NCI-H1105 (cell line): ENCODE data around the gene HSPG2.
"Not testable (repeated sequence)": the region's sequence is repeated elsewhere in the genome, so short reads cannot be mapped to it uniquely, and the experiment has no call there.

Experiments used
- DNase-seq: peaks from one replicate; lab custom pipeline; 2025; lab: John Stamatoyannopoulos, UW

HSPG2 gene

DNA sequence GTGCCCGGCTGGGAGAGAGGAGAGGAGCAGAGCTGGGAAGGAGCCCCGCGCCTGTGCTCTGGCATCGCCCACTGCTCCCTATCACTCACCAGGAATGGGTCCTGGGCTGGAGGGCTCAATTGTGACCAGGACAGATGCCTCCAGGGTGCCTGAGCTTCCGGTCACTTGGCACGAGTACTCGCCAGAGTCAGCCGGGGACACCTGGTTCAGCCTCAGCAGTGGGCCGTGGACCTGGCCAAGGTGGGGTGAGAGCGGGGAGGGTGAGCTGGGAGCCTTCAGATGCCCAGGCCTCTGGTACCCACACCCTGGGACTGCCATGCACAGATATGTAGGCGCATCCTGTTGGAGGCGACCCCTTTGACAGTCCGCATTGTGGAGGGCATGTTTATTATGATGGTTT lies 93.9 kb downstream of the HSPG2 start:
- no peak for DNase-seq

DNA sequence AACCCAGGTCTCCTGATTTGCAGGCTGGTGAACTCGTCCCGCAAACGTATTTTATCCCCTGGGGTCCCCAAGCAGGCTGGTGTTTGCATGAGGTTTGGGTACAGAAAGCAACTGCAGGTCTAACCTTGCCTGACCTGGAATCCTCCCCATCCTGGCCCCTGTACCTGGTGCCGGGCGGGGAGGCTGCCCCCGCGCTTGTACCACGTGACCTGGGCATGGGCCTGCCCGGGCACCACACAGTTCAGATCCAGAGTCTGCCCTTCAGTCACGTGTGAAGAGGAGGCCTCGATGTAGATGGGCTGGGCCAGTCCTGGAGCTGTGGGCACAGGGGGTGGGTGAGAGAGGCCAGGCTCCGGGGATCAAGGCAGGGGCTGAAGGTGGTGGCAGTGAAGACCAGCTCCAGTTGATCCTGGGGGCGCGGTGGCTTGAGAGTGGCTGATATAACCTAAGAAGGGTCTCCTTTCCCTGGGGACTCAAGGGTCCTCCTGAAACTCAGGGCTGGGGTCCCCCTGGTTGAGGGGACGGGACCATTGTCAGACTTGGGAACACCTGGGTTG lies 94.4 kb downstream of the HSPG2 start:
- no peak for DNase-seq

DNA sequence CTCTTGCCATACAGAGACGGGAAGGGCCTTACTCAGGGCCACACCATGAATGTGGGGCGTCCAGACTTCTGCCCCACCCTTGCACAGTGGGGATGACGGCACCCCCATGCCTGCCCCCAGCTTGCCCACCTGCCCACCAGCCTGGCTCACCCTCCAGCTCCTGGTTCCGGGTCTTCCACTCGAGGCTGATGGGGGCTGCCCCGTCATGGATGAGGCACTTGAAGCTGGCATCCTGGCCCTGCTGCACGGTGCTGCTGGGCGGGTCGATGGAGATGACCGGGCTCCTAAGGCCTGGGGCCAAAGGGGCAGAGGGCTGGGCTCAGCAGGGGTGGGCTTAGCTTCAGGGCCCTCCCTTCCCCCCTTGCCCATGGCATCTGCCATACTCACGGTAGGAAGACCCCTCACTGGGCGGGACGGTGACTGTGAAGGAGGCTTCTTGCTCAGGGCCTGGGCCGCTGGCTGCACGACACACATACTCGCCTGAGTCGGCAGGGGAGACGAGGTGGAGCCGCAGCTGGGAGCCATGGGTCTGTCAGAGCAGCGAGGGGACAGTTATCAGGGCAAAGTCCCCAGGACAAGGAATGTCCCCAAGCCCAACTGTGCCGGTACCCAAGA lies 95.2 kb downstream of the HSPG2 start:
- no peak for DNase-seq

DNA sequence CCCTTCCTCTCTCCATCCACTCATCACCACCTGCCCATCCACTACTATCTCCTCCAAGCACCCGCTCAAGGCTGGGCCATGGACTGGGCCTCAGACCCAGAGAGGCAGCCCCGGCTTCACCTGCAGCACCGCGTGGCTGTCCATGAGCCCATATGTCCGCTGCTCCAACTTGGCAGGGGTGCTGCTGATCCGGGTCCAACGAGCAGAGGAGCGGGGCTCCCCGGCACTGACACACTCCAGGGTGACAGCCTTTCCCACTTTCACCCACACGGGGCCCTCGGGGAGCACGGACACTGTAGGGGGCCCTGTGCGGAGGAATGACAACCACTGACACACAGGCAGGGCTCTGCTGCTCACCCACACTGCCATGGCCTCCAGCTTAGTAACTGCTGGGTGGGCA lies 96.1 kb downstream of the HSPG2 start:
- no peak for DNase-seq

DNA sequence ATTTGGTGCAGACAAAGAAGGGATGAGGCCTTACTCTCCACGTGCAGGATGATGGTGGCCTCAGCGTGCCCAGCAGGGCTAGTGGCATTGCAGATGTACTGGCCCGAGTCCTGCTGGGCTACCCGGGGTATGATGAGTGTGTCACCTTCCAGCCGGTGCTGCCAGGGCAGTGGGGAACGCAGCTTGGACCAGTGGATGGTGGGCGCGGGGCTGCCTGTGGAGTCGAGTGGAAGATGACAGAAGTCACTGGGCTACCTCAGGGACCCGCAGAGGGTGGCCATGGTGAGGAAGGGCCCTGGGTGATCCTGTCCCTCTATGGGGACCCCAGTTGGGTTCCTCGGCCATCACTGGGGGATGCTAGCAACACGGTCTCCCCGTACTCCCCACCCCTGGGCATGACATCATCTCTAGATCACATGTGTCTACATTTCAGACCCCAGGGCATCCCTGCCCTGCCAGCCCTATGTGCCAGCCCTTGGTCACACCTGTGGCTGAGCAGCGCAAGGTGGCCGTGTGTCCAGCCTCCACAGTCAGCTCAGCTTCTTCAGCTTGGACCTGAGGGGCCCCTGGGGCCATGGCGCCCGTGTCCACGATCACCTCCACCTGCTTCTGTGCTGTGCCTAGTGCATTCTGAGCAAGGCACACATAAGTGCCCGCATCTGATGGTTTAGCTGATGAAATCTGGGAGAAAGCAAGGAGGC lies 97.6 kb downstream of the HSPG2 start:
- DNase-seq = no peak

DNA sequence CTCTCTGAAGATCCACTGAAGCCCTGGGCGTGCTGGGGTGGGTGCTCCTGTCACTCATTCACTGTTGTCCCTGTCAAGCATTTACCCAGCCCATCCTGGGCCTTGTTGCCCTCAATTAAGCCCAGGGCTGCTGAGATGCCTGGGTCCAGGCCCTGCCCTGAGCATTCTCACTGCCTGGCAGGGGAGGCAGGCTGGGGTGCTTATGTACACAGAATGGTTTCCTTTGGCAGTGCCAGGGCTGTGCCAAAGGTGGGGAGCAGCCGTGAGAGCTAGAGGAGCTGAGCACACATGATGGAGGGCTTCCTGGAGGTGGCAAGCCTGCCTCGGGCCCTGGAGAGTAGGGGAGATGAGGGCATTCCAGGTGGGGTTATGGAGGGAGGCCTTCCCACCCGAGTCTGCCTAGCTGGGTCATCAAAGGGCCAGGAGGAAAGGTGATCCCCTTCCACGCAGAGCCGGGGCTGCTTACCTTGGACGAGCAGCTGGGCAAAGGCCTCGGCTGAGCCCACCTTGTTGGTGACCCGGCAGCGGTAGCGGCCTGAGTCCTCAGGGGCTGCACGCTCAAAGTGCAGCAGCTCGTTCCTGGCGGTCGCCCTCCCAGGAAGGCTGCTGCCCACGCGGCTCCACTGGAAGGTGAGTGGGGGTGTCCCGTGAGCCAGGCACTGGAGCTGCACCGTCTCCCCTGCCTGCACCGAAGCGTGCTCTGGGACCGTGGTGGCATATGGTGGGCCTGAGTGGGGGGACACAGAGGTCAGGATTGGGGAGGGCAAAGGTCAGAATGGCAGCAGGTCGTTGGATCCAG lies 98.6 kb downstream of the HSPG2 start:
- DNase-seq = no peak

DNA sequence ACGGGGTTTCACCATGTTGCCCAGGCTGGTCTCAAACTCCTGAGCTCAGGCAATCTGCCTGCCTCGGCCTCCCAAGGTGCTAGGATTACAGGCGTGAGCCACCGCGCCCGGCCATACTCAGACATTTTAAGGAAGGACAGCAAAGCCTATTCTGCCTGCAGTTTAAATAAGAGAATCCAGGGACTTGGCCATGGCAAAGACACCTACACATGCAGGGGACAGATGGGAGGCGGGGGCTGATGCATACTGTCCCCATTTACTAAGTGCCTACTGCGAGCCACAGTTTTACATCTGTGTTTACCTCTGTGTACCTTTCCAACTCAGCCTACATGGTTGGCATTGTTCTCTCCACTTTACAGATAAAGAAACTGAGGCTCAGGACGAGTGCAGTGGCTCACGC lies 99.6 kb downstream of the HSPG2 start:
- no peak for DNase-seq

DNA sequence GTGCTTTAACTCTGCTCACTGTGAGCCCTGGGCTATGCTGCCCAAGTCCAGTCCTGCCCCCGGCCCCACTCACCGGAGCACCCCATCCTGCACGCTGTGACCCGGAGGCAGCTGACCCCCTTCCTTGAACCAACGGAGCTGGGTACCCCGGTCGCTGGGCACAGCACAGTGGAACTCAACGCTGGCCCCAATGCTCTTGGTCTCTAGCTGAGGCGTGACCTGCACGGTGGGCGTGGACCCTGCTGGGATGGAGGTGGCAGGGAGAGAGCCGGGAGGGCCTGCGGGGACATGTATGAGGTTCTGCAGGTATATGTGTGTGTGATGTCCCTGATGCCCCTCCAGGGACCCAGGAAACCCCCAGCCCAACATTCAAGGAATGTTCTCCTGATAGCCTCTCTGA lies 100.4 kb downstream of the HSPG2 start:
- DNase-seq = no peak

DNA sequence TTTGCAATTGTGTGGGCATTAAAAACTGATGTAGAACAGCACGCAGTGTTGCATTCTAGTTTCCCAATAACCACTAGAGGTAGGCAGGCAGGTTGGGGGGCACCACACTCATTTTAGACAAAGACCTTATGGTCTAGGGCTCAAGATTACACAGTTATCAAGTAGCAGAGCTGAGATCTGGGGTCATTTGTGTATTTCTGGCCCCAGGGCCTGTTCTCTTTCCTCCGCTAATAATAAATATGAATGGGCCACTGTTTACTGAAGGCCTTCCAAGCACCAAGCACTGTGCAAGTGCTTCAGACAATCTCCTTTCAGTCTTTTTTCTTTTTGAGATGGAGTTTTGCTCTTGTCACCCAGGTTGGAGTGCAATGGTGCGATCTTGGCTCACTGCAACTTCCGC lies 101.1 kb downstream of the HSPG2 start:
- DNase-seq = no peak

DNA sequence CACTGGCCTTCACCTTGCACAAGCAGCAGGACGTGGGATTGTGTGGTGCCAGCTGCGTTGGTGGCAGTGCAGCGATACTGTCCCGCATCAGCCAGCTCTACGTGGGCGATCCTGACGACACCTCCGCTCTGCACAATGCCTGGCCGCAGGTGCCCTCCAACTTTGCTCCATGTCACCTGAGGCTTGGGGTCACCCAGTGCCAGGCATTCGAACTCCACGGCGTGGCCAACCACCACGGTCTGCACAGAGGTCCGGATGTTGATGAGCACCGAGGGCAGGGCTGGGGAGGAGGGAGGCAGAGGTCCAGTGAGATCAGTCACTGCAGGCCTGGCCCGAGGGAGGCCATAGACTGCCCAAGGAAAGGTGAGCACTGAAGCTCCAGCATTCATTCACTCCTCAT lies 102.4 kb downstream of the HSPG2 start:
- no peak for DNase-seq

DNA sequence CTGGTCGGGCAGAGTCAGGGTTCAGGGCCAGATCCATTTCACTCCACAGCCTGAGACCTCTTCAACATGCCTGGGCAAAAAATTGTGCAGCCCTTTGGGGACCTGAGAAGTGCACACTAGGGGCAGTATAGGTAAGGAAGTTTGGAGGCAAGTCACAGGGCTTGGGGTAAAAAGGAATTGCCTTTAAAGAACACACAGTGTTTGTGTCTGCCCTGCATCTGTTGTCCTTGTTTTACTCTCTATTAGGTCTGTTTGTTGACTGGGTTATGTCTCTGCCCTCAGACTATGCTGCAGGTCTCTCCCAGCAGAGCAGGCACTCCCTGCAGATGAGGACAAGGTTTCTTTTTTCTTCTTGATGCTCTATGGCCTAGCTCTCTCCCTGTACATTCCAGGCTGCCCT lies 103.0 kb downstream of the HSPG2 start:
- no peak for DNase-seq

DNA sequence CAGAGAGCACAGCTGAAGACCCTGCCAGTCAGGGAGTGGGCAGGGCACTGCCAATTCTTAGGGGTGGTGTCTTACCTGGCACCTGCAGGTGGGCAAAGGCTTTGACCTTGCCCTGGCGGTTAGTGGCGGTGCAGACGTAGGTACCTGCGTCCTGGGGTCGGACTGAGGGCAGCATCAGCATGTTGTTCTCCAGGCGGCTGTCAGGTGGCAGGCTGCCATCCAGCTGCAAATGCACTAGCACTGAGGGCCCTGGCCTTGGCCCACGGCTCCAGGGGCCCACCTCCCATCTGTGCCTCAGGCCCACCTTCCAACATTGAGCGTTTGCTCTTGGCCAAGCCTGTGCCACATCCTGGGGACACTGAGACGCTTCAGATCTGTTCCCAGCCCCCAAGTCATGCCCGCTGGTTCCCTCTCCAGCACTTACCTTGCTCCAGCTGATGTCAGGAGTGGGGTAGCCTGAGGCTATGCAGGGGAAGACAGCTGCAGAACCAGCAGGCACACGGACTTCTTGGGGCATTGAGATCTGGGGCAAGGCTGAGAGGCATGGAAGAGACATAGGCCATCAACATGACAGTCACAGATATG lies 103.6 kb downstream of the HSPG2 start:
- DNase-seq = no peak

DNA sequence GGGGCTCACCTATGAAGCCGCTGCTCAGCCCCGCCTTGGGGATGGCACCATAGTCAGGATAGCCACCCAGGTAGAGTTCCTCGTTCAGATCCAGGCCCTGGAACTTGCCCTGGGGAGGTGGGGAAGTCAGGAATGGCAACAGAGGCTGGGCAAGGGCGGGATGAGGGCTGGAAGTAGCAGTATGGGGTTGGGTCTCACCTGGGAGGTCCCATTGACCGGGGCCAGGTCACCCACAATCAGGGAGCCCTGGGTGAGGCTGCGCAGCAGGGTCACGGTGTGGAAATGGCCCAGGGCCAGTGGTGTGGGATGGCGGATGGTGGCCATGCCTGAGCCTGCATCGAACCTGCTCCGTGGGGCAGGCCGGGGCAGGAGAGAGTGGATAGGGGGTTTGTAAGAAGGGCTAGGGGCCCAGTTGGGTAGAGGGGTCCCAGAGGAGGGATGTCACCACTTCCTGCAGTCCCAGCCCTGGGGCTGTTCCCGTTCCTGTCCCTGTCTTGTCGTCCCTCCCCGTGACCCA lies 105.6 kb downstream of the HSPG2 start:
- DNase-seq = no peak

DNA sequence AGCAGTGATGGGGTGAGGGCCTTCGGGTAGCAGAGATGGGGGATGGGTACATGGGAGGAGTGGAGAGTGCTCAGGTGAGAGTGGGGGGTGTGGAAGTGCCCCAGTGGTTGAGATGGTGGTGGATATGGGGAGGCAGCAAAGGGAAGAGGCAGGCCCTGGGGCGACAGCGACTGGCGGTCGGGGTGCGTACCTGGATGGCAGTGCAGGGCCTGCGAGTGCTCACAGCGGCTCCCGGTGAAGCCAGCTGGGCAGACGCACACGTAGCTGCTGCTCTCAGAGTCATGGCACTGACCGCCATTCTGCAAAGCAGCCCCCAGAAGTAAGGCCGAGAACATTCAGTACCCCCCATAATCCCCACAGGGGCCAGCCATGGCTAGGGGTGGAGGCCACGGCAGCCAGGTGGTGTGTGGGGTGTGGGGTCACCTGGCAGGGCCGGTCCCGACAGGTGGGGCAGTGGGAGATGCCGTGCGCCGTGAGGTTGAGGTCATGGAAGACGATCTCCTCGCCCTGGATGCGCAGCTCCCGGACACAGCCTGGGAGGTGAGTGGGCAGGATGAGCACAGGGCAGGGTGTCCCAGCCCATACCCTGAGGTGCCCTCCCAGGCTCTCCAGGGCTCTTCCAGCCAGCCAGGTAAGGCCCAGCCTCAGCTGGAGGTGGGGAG lies 106.2 kb downstream of the HSPG2 start:
- no peak for DNase-seq

DNA sequence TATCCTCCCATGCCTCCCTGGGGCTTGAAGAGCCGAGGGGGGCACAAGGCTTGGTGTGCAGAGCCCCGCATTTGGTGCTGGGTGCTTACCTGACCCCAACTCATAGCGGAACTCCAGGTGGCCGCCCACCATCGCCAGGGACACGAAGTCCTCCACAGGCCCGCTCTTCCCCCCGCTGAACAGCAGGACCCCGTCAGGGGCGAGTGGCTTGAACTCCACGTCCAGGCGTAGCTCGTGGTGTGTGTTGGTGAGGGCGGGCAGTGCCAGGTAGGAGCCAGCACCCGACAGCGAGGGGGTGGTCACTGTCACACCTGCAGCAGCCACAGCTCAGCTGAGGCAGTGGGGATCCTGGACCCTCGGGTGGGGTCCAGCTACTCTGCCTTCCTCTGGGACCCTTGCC lies 107.8 kb downstream of the HSPG2 start:
- DNase-seq = no peak

DNA sequence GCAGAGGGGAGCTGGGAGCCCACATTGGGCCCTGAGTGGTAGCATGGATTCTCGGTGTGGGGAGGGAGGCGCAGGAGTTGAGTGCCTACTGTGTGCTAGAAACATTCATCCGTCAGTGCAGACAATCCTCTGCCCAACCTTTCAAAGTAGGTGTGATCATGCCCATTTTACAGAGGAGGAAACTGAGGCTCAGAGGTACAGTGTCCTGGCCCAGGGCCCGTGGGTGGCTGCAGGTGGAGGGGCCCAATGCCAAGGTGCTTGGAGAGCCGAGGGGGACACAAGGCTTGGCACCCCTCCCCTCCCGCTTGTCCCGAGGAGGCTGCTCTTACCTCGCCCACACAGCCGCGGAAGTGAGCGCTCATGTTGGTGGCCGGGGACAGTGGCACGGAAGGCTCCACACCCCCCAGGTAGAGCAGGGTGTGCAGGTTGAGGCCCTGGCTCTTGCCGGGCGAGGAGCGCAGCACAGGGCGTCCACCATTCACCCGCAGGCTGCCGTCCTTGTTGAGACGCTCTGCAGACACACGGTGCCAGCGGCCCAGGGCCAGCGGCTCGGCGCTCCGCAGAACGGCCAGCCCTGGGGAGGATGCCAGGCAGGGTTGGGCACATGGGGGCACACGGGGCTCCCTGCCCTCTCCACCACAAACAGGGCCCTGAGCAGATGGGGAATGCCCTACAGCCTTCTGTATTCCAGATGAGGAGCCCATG lies 108.5 kb downstream of the HSPG2 start:
- no peak for DNase-seq

DNA sequence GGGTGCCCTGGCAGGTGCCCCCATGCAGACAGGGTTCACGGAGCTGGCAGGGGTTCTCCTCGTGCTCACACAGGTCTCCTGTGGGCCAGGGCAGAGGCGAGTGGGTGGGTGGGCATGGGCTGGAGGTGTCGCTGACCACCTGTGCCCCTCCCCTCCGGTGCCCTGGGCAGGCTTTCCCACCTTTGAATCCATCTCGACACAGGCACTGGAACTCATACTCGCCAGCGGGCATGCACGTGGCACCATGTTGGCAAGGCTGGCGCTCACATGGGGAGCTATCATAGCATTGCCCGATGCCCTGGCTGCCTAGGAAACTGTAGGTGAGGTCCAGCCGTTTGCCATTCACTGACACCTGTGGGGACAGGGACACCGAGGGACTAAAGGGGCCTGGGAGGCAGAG lies 109.0 kb downstream of the HSPG2 start:
- no peak for DNase-seq

DNA sequence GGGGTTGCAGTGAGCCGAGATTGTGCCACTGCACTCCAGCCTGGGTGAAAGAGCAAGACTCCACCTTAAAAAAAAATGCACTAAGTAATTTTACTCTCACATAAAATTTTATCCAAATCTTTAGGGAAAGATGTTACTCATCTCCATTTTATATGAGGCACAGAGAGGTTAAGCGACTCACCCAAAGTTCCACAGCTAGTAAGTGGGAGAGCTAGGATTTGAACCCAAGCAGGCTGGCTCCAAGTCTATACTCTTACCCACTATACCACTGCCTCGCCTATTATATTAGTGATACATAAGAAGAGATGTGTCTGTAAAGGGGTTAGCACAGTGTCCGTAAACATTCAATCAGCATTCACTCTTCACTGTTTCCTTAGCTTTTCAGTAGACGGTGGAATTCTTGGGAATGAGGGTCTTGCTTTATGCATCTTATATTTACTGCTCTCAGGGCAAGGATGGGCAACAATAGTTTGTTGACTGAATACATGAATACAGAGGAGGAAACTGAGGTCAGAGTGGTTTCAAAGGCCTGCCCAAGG lies 109.9 kb downstream of the HSPG2 start:
- DNase-seq = no peak

DNA sequence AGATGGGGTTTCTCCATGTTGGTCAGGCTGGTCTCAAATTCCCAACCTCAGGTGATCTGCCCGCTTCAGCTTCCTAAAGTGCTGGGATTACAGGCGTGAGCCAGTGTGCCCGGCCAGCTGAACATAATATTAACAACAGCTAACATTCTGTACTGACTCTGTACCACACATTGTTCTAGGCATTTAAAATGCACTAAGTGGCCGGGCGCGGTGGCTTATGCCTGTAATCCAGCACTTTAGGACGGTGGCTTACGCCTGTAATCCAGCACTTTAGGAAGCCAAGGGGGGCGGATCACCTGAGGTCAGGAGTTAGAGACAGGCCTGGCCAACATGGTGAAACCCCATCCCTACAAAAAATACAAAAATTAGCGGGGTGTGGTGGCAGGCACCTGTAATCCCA lies 110.4 kb downstream of the HSPG2 start:
- not testable (repeated sequence) for DNase-seq

DNA sequence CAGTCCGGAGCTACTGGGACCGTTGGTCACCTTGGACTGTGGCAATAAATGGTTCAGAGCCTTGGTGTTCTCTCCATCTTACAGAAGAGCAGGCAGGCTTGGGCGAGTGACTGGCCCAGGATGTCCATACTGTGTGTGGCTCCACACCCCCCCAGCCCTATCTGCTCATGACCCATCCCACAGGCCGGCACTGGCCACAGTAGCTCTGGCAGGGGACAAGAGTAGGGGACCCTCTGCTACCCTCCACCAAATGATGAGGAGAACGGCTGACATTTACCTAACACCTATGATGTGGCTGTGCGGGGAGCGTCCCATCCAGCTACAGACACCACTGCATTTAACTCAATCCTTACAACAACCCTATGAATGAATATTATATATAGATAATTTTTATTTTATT lies 111.7 kb downstream of the HSPG2 start:
- DNase-seq = no peak

DNA sequence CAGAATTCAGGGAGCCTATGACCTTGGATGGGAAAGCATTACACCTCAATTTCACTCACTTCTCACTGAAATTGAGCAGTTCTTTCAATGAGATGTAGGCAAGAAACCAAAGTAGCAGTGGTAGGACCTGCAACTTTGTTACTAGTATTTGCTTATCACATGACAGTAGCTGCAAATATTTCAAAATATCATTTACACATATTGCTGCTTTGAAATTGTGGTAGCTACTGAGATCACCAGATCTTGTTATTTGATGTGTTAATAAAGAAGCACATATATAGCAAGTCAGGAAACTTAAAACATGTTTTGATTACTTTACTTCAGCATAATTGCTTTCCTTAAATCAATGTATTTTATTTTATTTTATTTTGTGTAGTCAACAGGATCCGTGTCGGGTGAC lies 112.2 kb downstream of the HSPG2 start:
- no peak for DNase-seq
